HCT116 (cell line): ENCODE measurements around the gene GCNT4.

Experiments
- CTCF ChIP-seq, 3 experiments: fragments of 200-600 bp in 1 of 3; sonication (generic) in 1 of 3; IDR thresholded peaks in 2 of 3; conservative IDR thresholded peaks in 1 of 3; 2 replicates each; pipeline ENCODE4 v1.5.1; 2012 to 2017; ENCODE audit warnings: low read depth in 2 of 3, low read length in 2 of 3, antibody characterized with exemption in 1 of 3, borderline replicate concordance in 1 of 3, control low read depth in 1 of 3, mild to moderate bottlenecking in 1 of 3, mixed read lengths in 1 of 3, mixed run types in 1 of 3, moderate library complexity in 1 of 3; ENCODE audit not compliant: insufficient read depth in 1 of 3
- EZH2 ChIP-seq: fragments of 200-600 bp; sonication (generic); IDR thresholded peaks from 2 replicates; pipeline ENCODE4 v1.6.1; 2017; ENCODE audit warnings: antibody characterized with exemption, mixed run types
- ZBTB33 ChIP-seq: IDR thresholded peaks from 2 replicates; pipeline ENCODE4 v1.6.1; 2011; ENCODE audit warnings: mild to moderate bottlenecking, low read length, moderate library complexity; ENCODE audit not compliant: insufficient replicate concordance; ENCODE audit errors: extremely low read depth

GRCh38 chr5:75043633-75044264 lies 8.6 kb downstream of the GCNT4 start:
- TF ChIP-seq EZH2: no peak
- TF ChIP-seq CTCF (IDR thresholded peaks at IDR 0.05 in 2 of 3, conservative IDR thresholded peaks at IDR 0.05 in 1 of 3; ENCODE audit: borderline replicate concordance in 1 of 3, insufficient read depth in 1 of 3, low read depth in 2 of 3, low read length in 2 of 3): no peak
- TF ChIP-seq ZBTB33: no peak
